Body of pancreas (tissue), 4 donors: ENCODE results near the gene ZEB1.

Experiments used
- POLR2A ChIP-seq, 3 donors: fragments of 450-650 bp; IDR thresholded peaks; one replicate each; pipeline ENCODE4 v1.6.1; 2016; ENCODE audit warnings: antibody characterized with exemption in 3 of 3, mild to moderate bottlenecking in 2 of 3
- TF ChIP-seq, protein P1 (sequence below), 7 experiments: fragments of 450-650 bp in 4 of 7; fragments of 200-600 bp in 3 of 7; sonication (generic) in 3 of 7; IDR thresholded peaks; one replicate each; pipeline ENCODE4 v1.5.1; 2016 to 2019; ENCODE audit warnings: antibody characterized with exemption in 7 of 7

DNA sequence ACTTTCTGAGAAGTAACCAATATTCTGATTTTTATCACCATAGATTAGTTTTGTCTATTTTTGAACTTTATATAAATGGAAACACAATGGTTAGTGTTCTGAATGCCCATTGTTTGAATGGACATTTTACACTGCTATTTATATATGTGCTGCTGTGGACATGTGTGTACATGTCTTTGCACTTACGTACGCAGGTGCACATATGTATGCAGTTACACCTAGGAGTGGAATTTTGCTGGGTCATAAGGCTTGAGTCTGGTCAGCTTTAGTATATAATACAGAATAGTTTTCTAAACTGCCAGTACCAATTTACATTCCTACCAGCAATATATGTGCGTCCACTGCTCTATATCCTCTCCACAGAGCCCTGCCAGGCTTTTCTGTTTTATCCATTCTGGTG, 24.5 kb upstream of the ZEB1 start:
- TF ChIP-seq, protein P1, sequence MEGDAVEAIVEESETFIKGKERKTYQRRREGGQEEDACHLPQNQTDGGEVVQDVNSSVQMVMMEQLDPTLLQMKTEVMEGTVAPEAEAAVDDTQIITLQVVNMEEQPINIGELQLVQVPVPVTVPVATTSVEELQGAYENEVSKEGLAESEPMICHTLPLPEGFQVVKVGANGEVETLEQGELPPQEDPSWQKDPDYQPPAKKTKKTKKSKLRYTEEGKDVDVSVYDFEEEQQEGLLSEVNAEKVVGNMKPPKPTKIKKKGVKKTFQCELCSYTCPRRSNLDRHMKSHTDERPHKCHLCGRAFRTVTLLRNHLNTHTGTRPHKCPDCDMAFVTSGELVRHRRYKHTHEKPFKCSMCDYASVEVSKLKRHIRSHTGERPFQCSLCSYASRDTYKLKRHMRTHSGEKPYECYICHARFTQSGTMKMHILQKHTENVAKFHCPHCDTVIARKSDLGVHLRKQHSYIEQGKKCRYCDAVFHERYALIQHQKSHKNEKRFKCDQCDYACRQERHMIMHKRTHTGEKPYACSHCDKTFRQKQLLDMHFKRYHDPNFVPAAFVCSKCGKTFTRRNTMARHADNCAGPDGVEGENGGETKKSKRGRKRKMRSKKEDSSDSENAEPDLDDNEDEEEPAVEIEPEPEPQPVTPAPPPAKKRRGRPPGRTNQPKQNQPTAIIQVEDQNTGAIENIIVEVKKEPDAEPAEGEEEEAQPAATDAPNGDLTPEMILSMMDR (IDR thresholded peaks at IDR 0.05): no peak
- no peak for TF ChIP-seq POLR2A (IDR thresholded peaks at IDR 0.05)
